OCI-LY3 (cell line): ENCODE data around the gene R3HDM4.
"Not testable (repeated sequence)": the region's sequence is repeated elsewhere in the genome, so short reads cannot be mapped to it uniquely, and the experiment has no call there.

Source experiments
- H2AFZ ChIP-seq: fragments of 200-600, 300-600 bp; shearing (Covaris generic); 2 replicates; pipeline ENCODE4 v1.6.0; 2014; ENCODE audit warnings: antibody characterized with exemption, low read depth, low read length
- H3K27ac ChIP-seq: fragments of 200-600, 300-600 bp; sonication (generic); 2 replicates; pipeline ENCODE4 v1.5.1; 2014; ENCODE audit warnings: mild to moderate bottlenecking, low read length, moderate library complexity, mixed read lengths
- H3K27me3 ChIP-seq: fragments of 200-600, 300-600 bp; sonication (generic); 2 replicates; pipeline ENCODE4 v1.6.1; 2014; ENCODE audit warnings: low read depth, low read length, mixed read lengths
- H3K36me3 ChIP-seq: fragments of 200-600, 300-600 bp; sonication (generic); replicated peaks from 2 replicates; pipeline ENCODE3; 2014; ENCODE audit warnings: low read depth, low read length, mixed read lengths
- H3K4me1 ChIP-seq: fragments of 300-600, 200-600 bp; sonication (generic); 2 replicates; pipeline ENCODE4 v1.6.1; 2014; ENCODE audit warnings: low read length, mixed read lengths
- H3K4me2 ChIP-seq: fragments of 200-600, 300-600 bp; sonication (generic); 2 replicates; pipeline ENCODE4 v1.6.1; 2014; ENCODE audit warnings: low read length, mixed read lengths
- H3K4me3 ChIP-seq: fragments of 300-600, 200-600 bp; sonication (generic); 2 replicates; pipeline ENCODE4 v1.5.1; 2014; ENCODE audit warnings: antibody characterized with exemption, mild to moderate bottlenecking, low read length, moderate library complexity
- H3K79me2 ChIP-seq: fragments of 300-600, 200-600 bp; shearing (Covaris generic); 2 replicates; pipeline ENCODE4 v1.6.1; 2014; ENCODE audit warnings: mild to moderate bottlenecking, low read length, mixed read lengths
- H3K9ac ChIP-seq: fragments of 300-600, 200-600 bp; shearing (Covaris generic); 2 replicates; pipeline ENCODE4 v1.6.0; 2014; ENCODE audit warnings: mild to moderate bottlenecking, low read length, moderate library complexity
- H3K9me3 ChIP-seq: fragments of 200-600, 300-600 bp; shearing (Covaris generic); 2 replicates; pipeline ENCODE4 v1.6.1; 2014; ENCODE audit warnings: low read length, mixed read lengths; ENCODE audit not compliant: insufficient read depth
- H4K20me1 ChIP-seq: fragments of 200-600, 300-600 bp; sonication (generic); 2 replicates; pipeline ENCODE4 v1.6.1; 2016; ENCODE audit warnings: low read length, mixed read lengths; ENCODE audit not compliant: insufficient read depth
- EZH2phosphoT487 ChIP-seq: fragments of 200-600 bp; shearing (Covaris generic); IDR thresholded peaks from 2 replicates; pipeline ENCODE4 v1.6.1; 2018; ENCODE audit warnings: antibody characterized with exemption, mixed run types, low read depth
- TF ChIP-seq, protein P1 (sequence below): fragments of 200-600, 300-600 bp; sonication (generic); IDR thresholded peaks from 2 replicates; pipeline ENCODE4 v1.5.1; 2014; ENCODE audit warnings: antibody characterized with exemption, low read length, low read depth

Gene R3HDM4

DNA sequence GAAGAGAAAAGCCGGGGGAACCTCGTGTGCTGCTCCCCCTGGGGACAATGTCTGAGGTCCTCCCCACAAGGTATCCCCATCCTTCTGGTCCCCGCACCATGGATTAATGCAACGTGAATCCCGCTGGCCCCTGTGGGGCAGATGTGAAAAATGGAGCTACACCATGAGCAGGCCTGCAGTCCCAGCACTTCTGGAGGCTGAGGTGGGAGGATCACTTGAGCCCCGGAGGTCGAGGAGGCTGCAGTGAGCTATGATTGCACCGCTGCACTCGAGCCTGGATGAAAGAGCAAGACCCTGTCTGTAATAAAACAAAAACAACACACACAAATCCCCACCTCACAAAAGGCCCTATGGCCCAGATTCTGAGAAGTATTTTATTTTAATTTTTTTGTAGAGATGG lies 54.7 kb downstream of the R3HDM4 start:
- H3K9me3 ChIP-seq, result no peaks in the 10 kb centered on the region
- no peak overlapping the region for H3K27ac ChIP-seq
- no peak for TF ChIP-seq EZH2phosphoT487
- TF ChIP-seq, protein P1, sequence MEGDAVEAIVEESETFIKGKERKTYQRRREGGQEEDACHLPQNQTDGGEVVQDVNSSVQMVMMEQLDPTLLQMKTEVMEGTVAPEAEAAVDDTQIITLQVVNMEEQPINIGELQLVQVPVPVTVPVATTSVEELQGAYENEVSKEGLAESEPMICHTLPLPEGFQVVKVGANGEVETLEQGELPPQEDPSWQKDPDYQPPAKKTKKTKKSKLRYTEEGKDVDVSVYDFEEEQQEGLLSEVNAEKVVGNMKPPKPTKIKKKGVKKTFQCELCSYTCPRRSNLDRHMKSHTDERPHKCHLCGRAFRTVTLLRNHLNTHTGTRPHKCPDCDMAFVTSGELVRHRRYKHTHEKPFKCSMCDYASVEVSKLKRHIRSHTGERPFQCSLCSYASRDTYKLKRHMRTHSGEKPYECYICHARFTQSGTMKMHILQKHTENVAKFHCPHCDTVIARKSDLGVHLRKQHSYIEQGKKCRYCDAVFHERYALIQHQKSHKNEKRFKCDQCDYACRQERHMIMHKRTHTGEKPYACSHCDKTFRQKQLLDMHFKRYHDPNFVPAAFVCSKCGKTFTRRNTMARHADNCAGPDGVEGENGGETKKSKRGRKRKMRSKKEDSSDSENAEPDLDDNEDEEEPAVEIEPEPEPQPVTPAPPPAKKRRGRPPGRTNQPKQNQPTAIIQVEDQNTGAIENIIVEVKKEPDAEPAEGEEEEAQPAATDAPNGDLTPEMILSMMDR, result no peak
- H2AFZ ChIP-seq, result no peak overlapping the region
- no peak overlapping the region for H3K4me3 ChIP-seq
- H3K36me3 ChIP-seq, result no peaks in the 10 kb centered on the region
- H3K79me2 ChIP-seq, result no peaks in the 10 kb centered on the region
- no peak overlapping the region for H3K4me2 ChIP-seq
- H3K4me1 ChIP-seq, result 0 out of 2 replicates have a peak, but pooled peaks cover 1% of the 10 kb centered on the region
- no peaks in the 10 kb centered on the region for H4K20me1 ChIP-seq
- no peak overlapping the region for H3K9ac ChIP-seq
- H3K27me3 ChIP-seq, result no peaks in the 10 kb centered on the region

DNA sequence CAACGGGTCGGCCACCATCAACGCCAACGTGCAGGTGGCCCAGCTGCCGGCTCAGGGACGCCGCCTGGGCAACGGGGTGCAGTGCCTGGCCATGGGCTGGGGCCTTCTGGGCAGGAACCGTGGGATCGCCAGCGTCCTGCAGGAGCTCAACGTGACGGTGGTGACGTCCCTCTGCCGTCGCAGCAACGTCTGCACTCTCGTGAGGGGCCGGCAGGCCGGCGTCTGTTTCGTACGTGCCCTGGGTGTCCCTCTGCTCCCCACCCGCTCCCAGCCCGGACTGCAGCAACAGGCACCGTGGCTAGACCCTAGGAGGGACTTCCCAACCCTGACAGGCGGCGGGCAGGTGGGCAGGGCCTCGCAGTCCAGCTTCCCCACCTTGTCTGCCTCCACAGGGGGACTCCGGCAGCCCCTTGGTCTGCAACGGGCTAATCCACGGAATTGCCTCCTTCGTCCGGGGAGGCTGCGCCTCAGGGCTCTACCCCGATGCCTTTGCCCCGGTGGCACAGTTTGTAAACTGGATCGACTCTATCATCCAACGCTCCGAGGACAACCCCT lies 57.4 kb downstream of the R3HDM4 start:
- TF ChIP-seq, protein P1, result no peak
- TF ChIP-seq EZH2phosphoT487, result no peak
- Histone ChIP-seq H3K79me2 (no peaks in the 10 kb centered on the region), H3K27me3 (0 out of 2 replicates have a peak, but pooled peaks cover 4% of the 10 kb centered on the region), H3K9me3 (no peaks in the 10 kb centered on the region), H3K4me3 (no peak overlapping the region), H4K20me1 (no peaks in the 10 kb centered on the region), H3K9ac (no peak overlapping the region), H3K36me3 (no peaks in the 10 kb centered on the region), H3K4me2 (no peak overlapping the region), H3K27ac (no peak overlapping the region), H2AFZ (no peak overlapping the region), H3K4me1 (no peaks in the 10 kb centered on the region)

DNA sequence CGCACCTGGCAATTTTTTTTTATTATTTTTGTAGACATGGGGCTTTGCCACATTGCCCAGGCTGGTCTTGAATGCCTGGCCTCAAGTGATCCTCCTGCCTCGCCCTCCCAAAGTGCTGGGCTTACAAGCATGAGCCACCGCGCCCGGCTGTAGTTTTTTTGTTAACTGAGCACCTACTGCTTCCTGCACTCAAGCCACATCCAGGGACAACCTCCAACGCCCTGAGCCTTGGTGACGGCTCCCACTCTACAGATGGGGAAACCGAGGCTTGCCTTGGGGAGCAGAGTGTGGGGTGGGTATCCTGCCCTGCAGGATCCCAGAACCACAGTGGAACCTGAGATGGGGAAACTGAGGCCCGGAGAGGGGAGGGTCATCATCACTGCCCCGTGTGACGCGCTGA lies 57.9 kb downstream of the R3HDM4 start:
- Histone ChIP-seq H3K4me1 (no peaks in the 10 kb centered on the region), H3K4me3 (no peak overlapping the region), H3K27me3 (0 out of 2 replicates have a peak, but pooled peaks cover 4% of the 10 kb centered on the region), H3K9ac (no peak overlapping the region), H4K20me1 (no peaks in the 10 kb centered on the region), H3K9me3 (no peaks in the 10 kb centered on the region), H3K36me3 (no peaks in the 10 kb centered on the region), H3K4me2 (no peak overlapping the region), H3K79me2 (no peaks in the 10 kb centered on the region), H2AFZ (no peak overlapping the region), H3K27ac (no peak overlapping the region)
- TF ChIP-seq, protein P1, result no peak

- Histone ChIP-seq H3K36me3 (no peaks in the 10 kb centered on the region), H3K9ac (no peak overlapping the region), H3K4me3 (no peak overlapping the region), H3K4me2 (no peak overlapping the region), H3K79me2 (no peaks in the 10 kb centered on the region), H3K9me3 (no peaks in the 10 kb centered on the region), H3K27me3 (0 out of 2 replicates have a peak, but pooled peaks cover 4% of the 10 kb centered on the region), H2AFZ (no peak overlapping the region), H3K27ac (no peak overlapping the region), H3K4me1 (no peaks in the 10 kb centered on the region), H4K20me1 (no peaks in the 10 kb centered on the region)
- TF ChIP-seq, protein P1, result no peak
- TF ChIP-seq EZH2phosphoT487, result no peak
Measured at GRCh38 chr19:854549-854948, 58.5 kb downstream of the R3HDM4 start.

DNA sequence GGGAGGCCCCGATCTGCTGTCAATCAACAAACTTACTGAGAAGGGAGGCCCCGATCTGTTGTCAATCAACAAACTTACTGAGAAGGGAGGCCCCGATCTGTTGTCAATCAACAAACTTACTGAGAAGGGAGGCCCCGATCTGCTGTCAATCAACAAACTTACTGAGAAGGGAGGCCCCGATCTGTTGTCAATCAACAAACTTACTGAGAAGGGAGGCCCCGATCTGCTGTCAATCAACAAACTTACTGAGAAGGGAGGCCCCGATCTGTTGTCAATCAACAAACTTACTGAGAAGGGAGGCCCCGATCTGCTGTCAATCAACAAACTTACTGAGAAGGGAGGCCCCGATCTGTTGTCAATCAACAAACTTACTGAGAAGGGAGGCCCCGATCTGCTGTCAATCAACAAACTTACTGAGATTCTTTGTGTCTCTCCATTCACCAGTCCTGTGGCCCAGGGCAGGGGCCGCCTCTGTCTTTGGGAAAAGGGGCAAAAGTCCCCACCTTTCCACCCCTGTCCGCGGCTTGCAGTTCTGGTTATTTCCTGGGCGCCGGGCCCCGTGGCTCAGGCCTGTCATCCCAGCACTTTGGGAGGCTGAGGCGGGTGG lies 59.3 kb downstream of the R3HDM4 start:
- H3K9ac ChIP-seq, H3K4me1 ChIP-seq: not testable (repeated sequence)

More for the DNA sequence above, 59.3 kb downstream of the R3HDM4 start:
- not testable (repeated sequence) for H4K20me1 ChIP-seq, H3K4me3 ChIP-seq, H3K36me3 ChIP-seq, H3K27me3 ChIP-seq, H2AFZ ChIP-seq, H3K27ac ChIP-seq, H3K79me2 ChIP-seq, H3K4me2 ChIP-seq, H3K9me3 ChIP-seq
